ENCODE data around the gene SEMA3E. TPM values are rescaled to one million over a fixed set of nuclear protein-coding genes. Genes with fewer than 3 reads are reported as not detected.

The SEMA3E gene
- total and polyA plus RNA-seq, 10 of the 15 experiments (the other 5 are each of a cell fraction or from before 2014, with no cell fraction given) = 0.08 to 2.0 (median 0.82) TPM

GRCh38 chr7:83519240-83519639, 129.7 kb downstream of the SEMA3E start (continued):
- TF ChIP-seq ZNF207 (IDR thresholded peaks at IDR 0.05; ENCODE audit: borderline replicate concordance) = no peak

- DNase-seq (ENCODE audit: low read depth, low spot score) (no peak), FAIRE-seq (no peak), ATAC-seq (no peak)
- ChIA-PET RAD21 (ENCODE audit: unreplicated experiment) (no interaction called here), POLR2A (no interaction called here), SMC1A (ENCODE audit: uncharacterized antibody, unreplicated experiment) (interaction anchor here (0.6 to 1.5 kb wide), 2 partner anchors 10 to 37 kb away, joined by 3 read pairs; no protein-coding TSS in a partner anchor), CTCF (no interaction called here)
- Histone ChIP-seq H3K9me3 (replicated peaks; ENCODE audit: control insufficient read depth, insufficient read depth, low read length) (no peaks in the 10 kb centered on the region), H3K4me3 (no peak overlapping the region), H3K27me3 (replicated peaks in 1 of 2; ENCODE audit: control insufficient read depth in 2 of 2, insufficient read depth in 2 of 2, low read length in 1 of 2) (no peaks in the 10 kb centered on the region), H3K27ac (ENCODE audit: control insufficient read depth, insufficient read depth) (no peak overlapping the region), H3K4me2 (ENCODE audit: control insufficient read depth, insufficient read depth) (no peak overlapping the region), H3K36me3 (ENCODE audit: control insufficient read depth in 2 of 2, insufficient read depth in 2 of 2, low read length in 1 of 2) (no peaks in the 10 kb centered on the region), H2AFZ (ENCODE audit: control insufficient read depth, low read depth, low read length) (no peak overlapping the region), H4K20me1 (ENCODE audit: control insufficient read depth, insufficient read depth) (no peaks in the 10 kb centered on the region), H3K9ac (ENCODE audit: control insufficient read depth, insufficient read depth, low read length) (no peak overlapping the region), H3K4me1 (ENCODE audit: control insufficient read depth, insufficient read depth, low read length) (no peaks in the 10 kb centered on the region), H3K79me2 (ENCODE audit: control insufficient read depth, insufficient read depth, low read length) (no peaks in the 10 kb centered on the region)
- BruUV-seq (replicated peaks) = no TSS peak
- intact Hi-C loops (cut with micrococcal nuclease; ENCODE audit: unreplicated experiment) = no loop called here
- WGBS (ENCODE audit: insufficient coverage, insufficient replicate concordance, low lambda C conversion rate, missing lambda C conversion rate) = 0% methylated on average over 3 of the region's 3 CpGs
- in situ Hi-C loops (cut with MboI) = no loop called here
- no peak for TF ChIP-seq EZH2 (IDR thresholded peaks at IDR 0.05; ENCODE audit: borderline replicate concordance, control insufficient read depth, low read depth, low read length)
- no peak for TF ChIP-seq SMARCA5 (IDR thresholded peaks at IDR 0.05)
- TF ChIP-seq ZBTB40 (IDR thresholded peaks at IDR 0.05; ENCODE audit: borderline replicate concordance) = no peak
- TF ChIP-seq RCOR1 (conservative IDR thresholded peaks at IDR 0.05; ENCODE audit: low read depth, low read length) = no peak
- no peak for TF ChIP-seq RFX5 (IDR thresholded peaks at IDR 0.05; ENCODE audit: low read depth, low read length)
- no peak for TF ChIP-seq POU2F2 (IDR thresholded peaks at IDR 0.05; ENCODE audit: borderline replicate concordance, low read depth, low read length)
- TF ChIP-seq BACH1 (IDR thresholded peaks at IDR 0.05; ENCODE audit: borderline replicate concordance) = no peak
- TF ChIP-seq ZBTB4 (CRISPR knock-in tag; IDR thresholded peaks at IDR 0.05) = no peak
- no peak for TF ChIP-seq MAX (IDR thresholded peaks at IDR 0.05; ENCODE audit: low read depth, low read length)
- TF ChIP-seq USF2 (IDR thresholded peaks at IDR 0.05; ENCODE audit: borderline replicate concordance, low read depth, low read length) = no peak
- TF ChIP-seq CBX5 (IDR thresholded peaks at IDR 0.05; ENCODE audit: low read depth) = no peak
- no peak for TF ChIP-seq JUND (IDR thresholded peaks at IDR 0.05; ENCODE audit: low read depth, low read length)
These were observed 131.8 kb downstream of the SEMA3E start for GRCh38 chr7:83517035-83517700.

Data from GM12878 (cell line).